GM12873 (cell line): ENCODE data around the gene CDK17.

Source experiments
- TF ChIP-seq, protein P1 (sequence below): IDR thresholded peaks from 2 replicates; pipeline ENCODE4 v1.5.1; 2012; ENCODE audit warnings: low read depth, mild to moderate bottlenecking, moderate library complexity, low read length, control low read depth; ENCODE audit not compliant: insufficient read depth; ENCODE audit errors: missing control alignments

Gene CDK17

DNA sequence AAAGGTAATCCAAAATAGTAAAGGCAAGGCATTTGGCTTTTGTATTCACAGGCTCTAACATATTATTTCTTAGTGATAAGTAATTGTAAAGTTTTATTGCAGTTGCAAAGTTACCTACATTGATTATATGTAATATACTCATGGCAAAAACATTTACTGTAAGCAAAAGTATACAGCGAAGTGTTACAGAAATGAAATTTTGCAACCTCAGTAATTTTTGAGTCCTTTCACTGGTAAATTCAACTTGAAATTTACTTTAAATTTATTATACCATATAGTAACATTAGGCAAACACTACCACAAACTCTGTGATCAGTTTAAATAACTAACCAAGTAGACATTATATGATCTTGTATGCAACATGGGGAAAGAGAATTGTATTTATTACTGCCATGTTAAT is 89.0 kb downstream of the CDK17 start:
- TF ChIP-seq, protein P1, sequence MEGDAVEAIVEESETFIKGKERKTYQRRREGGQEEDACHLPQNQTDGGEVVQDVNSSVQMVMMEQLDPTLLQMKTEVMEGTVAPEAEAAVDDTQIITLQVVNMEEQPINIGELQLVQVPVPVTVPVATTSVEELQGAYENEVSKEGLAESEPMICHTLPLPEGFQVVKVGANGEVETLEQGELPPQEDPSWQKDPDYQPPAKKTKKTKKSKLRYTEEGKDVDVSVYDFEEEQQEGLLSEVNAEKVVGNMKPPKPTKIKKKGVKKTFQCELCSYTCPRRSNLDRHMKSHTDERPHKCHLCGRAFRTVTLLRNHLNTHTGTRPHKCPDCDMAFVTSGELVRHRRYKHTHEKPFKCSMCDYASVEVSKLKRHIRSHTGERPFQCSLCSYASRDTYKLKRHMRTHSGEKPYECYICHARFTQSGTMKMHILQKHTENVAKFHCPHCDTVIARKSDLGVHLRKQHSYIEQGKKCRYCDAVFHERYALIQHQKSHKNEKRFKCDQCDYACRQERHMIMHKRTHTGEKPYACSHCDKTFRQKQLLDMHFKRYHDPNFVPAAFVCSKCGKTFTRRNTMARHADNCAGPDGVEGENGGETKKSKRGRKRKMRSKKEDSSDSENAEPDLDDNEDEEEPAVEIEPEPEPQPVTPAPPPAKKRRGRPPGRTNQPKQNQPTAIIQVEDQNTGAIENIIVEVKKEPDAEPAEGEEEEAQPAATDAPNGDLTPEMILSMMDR, result no peak

DNA sequence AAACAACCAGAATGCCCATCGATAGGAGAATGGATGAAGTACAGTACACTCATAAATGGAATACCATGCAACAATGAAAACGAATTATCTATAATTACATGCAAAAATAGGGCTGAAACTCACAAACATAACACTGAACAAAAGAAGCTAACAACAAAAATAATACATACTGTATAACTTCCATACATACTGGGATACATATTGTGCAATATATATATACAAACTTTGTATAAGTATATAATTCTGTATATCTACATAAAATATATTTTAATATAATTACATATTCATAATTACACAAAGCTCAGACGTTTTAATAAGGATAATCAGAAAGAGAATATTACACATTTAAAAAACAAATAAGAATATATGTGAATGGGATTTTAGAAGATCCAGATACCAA is 90.2 kb downstream of the CDK17 start:
- TF ChIP-seq, protein P1, result no peak

DNA sequence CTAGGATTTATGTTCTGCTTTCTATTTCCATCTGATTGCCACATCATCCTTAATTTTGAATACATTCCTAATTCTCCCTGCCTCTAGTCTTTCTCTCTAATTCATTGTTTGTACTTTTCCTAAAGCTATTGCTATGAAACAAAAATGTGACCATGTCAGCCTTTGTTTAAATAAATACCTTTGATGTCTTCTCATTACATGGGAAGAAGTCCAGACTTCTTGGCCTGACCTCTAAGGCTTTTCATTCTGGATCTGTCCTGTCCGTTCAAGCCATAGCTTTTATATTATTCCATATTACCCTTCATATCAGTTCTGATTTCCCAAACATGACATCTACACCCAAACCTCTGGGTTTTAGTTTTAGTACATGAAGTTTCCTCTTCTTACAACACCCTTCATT is 91.4 kb downstream of the CDK17 start:
- TF ChIP-seq, protein P1, result no peak

DNA sequence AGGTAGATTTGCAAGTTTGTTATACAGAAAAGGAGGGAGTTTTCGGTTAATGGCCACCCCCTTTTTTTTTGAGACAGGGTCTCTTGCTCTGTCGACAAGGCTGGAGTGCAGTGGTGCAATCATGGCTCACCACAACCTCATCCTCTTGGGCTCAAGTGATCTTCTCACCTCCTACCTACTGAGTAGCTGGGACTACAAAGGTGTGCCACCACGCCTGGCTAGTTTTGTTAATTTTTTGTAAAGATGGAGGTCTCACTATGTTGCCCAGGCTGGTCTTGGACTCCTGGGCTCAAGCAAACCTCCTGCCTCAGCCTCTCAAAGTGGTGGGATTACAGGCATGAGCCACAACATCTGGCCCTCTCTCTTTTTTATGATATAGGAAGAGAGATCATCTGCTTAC is 94.6 kb downstream of the CDK17 start:
- TF ChIP-seq, protein P1, result no peak

DNA sequence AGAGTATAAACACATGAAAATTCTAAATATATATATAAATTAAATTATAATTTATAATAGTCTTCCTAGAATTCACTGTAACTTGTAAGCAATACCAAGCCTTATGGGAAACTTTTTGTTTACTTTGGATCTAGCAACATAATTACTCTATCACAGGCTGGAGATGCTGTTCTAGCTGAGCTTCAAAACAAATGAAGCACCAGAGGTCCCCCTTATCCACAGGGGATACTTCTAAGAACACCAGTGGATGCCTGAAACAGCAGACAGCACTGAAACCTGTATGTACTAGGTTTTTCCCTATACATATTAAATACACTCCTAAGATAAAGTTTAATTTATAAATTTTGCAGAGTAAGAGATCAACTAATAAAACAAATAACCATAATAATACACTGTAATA is 96.6 kb downstream of the CDK17 start:
- TF ChIP-seq, protein P1, result no peak

DNA sequence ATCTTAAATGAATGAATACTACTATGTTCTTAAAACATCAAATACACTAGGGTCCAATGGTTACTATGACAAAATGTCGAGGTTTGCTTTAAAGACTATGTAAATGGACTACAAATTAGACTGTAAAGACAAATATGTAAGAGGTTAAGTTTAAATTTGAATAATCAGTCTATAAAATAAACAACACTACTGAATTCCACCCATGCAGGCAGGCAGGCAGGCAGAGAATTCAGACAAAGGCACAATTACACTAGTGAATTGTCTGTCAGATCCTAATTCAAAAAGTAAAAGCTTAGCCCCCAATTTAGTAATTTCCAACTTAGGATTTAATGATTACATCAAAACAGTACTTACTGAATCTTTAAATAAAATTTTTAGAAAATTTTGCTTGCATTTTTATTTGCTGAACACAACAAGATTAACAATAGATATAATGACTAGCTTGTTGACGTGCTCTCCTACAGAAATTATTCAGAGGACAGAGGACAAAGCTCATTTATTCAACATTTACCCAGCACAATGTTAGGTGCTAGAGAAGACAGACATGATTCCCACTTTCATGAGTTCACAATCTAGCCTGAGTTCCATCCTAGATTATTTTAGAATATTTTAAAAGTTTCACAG is 97.4 kb downstream of the CDK17 start:
- TF ChIP-seq, protein P1, result no peak

DNA sequence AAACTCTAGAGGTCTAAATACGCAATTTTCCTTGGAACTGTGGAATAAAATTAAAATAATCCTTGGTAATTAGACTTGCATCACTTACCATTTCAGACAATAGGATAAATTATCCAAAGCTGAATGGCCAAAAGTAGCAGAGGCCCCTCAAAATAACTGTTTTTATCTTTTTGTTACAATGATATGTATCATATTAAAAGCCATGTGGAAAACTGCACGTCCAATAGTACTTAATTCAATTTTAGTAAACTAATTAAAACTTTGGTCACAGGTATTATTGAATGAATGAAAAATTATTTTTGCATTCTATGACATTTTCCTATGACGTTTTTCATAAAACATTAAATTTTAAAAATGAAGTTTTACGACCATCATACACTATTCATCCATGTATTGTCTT is 98.5 kb downstream of the CDK17 start:
- TF ChIP-seq, protein P1, result no peak
